A375 (cell line): ENCODE measurements around the gene XPO4. TPM values are rescaled to one million over a fixed set of nuclear protein-coding genes. Genes with fewer than 3 reads are reported as not detected.

Experiments
- total RNA-seq: library from RNA; depleted of rRNA; stranded (reverse); fragments of >200 nt; shearing (Covaris generic); gene quantifications from 2 replicates; pipeline ENCODE4 v1.2.3, GENCODE V29; 2014; rRNA removed

XPO4 gene
- 16.2 and 20.5 TPM in 2 replicates for total RNA-seq

DNA sequence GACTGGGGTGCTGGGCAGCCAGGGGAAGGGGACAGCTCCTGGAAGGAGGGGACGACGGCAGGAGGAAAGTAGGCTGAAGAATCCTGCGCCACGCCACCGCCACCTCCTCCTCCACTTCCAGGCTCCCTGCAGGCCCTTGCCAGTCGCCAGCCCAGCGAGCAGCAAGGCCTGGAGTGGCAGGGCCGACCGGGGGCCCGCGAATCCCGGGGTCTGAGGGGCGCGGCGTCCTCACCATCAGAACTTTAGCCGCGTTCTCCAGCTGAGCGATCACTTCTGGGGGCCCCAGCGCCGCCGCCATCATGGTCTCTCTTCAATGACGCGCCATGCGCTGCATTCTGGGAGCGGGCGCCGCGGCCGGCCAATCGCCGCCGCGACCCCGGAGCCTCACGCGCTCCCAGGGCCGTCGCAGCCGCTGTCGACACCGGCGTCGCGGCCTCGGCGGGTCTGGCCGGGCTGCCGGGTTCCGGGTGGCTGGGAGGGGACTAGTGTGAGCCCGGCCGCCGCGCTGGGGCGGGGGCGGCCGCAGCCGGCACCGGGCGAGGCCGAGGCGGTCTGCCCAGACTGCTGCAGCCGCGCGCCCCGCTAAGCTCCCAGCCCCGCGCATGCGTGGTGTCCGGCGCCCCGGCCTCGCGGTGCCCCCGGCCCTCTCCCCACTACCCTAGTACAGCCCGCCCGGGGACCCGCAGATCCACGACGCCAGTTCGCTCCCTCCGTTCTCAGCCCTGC lies at the start of gene XPO4:
Gene XPO4 (minus strand): TSS at position 309 of the 726 bp plus-strand sequence. CDS start 8 bp downstream, at position 301.

DNA sequence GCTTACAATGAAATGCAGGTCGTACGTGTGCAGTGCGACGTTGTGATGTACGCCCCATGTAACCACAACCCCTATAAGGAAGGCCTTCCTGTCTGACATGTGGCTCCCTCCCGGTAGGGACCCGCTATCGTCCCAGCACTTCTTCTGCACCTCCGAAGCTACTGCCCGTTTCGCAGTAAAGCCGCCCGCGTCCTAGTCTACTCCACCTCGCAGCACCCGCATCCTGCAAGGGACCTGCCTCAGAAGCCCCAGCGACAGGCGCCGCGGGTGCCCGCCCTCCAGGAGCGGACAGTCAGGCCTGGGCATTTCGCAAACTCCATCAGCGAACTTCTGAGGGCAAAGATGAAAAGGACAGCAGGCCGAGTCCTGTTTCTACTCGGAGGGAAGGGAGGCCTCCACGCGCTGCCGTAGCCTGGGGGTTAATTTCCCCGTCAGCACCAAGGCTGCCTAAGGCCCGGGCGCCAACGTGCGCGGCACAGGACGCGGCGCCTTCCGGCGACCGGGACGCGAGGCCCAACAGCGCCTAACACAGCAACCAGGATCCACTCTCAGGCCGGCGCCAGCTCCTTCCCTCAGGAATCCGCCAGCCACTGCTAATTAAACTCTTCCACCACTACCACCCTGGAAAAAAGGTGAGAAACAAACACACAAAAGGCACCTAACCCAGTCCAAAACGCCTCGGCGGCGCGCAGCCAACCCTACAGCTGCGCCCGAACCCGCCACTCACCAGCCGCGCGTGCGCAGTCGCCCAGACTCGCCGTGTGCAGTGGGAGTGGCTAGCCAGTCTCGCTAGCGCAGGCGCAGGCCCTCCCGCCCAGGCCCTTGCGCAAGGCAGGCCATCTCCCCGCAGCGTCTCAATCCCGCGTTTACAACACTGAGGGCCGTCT lies 129.1 kb downstream of the XPO4 start, which contains the start of gene EEF1AKMT1:
Gene EEF1AKMT1 (minus strand): TSS at position 768 of the 887 bp plus-strand sequence. CDS start 16,363 bp downstream, outside the sequence.

Other genes with a start within 250 kb of the XPO4 start
- 0.50 and 1.4 TPM in 2 replicates for gene IL17D, start 199.0 kb downstream of the XPO4 start, total RNA-seq
- 5.1 and 6.1 TPM in 2 replicates for gene EEF1AKMT1, start 128.8 kb downstream of the XPO4 start, total RNA-seq
- gene LATS2, start 158.8 kb upstream of the XPO4 start, total RNA-seq = 16.4 and 21.6 TPM in 2 replicates
- 46.8 and 82.5 TPM in 2 replicates for gene SAP18, start 237.4 kb upstream of the XPO4 start, total RNA-seq